GM10847 (cell line): Measurements from ENCODE around the gene ALDH9A1.

Source experiments
- POLR2A ChIP-seq: IDR thresholded peaks from 2 replicates; pipeline ENCODE4 v1.6.1; 2011; ENCODE audit not compliant: insufficient read length; ENCODE audit errors: extremely low read depth

The ALDH9A1 gene

DNA sequence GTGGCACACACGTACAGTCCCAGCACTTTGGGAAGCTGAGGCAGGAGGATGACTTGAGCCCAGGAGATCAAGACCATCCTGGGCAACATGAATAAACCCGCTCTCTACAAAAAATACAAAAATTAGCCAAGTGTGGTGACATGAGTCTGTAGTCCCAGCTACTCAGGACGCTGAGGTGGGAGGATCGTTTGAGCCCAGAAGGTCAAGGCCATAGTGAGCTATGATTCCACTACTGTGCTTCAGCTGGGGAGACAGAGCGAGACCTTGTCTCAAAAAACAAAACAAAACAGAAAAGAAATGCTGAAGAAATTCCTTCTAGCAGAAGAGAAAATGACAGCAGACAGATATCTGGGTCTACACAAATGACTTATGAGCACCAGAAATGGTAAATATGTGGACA is 10.3 kb downstream of the ALDH9A1 start:
- no peak for TF ChIP-seq POLR2A

DNA sequence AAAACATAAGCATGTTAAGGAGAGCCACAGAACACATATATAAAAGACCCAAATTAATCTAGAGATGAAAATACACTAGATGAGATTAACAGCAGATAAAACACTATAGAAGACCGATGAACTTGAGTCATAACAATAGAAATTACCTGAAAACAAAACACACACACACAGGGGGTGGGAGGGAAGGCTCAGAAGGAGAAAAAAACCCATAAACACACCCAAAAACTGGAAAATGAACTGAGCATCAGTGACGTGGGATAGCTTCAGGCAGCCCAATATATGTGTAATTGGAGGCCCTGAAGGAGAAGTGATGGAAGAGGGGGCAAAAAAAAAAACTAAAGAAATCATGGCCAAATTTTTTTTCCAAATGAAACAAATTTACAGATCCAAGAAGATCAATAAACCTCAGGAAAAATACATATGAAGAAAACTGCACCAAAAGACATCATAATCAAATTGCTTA is 11.4 kb downstream of the ALDH9A1 start:
- no peak for TF ChIP-seq POLR2A

DNA sequence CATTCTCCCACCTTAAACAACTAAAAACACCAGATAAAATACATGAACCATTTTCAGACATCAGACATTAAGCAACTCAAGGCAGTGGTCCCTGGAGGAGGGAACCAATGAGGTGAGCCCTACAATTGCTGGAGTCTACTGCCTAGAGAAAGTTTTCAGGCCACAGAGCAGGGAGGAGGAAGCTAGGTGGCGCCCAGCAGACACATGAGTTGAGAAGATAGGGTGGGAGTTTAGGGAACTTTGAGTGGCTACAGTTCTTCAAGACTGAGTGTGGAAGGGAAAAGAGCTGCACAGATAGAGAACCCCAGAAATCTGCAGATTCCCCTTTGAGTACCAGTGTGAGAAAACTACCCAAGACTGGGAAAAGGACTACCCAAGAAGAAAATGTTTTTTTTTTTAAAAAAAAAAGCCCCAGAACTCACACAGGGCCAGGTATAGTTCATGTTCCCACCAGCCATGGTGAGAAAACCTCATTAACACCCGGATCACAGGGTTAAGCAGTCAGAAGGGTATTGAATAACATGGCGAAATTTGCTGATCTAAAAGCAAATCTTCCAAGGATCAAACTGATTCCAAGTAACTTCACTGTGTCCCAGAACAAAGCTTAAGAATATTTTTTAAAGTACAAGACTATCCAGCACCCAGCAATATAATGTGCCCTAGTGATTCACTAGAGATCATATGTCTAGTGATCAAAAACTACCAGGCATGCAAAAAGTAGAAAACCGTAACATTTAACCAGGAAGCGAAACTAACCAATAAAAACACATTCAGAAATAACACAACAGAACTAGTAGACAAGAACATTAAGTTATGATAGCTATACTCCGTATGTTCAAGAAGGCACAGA is 12.0 kb downstream of the ALDH9A1 start:
- TF ChIP-seq POLR2A = no peak

DNA sequence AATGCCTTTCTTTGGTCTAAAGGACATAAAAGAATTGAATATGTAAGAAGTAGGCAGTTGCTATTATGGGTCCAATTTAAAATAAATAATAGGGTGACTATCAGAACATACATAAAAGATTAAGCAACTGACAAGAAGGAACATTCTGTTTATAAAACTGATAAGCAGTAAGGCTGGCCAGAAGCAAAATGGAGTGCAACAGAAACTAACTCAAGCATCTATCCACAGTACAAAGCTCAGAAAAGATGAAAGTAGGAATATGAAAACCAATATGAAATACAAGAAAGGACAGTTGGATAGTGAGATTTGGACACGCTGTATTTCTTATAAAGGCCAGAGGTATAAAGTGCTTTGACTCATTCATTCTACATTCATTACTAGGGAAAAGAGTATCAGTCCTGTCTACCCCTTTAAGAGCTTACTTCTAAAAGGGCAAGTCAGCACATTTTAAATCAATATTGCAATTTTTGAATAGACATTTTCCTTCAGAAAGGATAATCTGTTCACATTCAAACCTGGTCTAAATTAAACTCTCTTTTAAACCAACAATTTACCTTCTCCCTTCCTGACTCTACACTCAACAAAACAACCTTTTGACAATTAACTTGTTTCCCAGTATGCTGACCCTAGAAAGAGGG is 14.4 kb downstream of the ALDH9A1 start:
- no peak for TF ChIP-seq POLR2A

DNA sequence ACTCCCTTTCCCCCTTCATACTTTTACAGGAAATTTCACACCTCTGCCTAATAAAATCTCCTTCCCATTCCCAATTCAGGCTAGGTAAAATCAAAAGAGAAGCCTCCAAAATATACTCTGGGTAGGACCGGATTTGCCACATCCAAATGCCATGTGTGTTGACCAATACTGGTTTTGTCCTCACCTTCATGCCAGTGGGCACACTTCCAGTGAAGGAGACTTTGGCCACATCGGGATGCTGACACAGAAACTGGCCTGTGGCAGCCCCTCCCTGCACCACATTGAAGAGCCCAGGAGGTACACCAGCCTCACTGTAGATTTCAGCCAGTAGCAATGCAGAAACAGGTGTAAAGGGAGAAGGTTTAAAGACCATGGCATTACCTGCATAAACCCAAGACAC is 18.1 kb downstream of the ALDH9A1 start:
- TF ChIP-seq POLR2A = no peak

DNA sequence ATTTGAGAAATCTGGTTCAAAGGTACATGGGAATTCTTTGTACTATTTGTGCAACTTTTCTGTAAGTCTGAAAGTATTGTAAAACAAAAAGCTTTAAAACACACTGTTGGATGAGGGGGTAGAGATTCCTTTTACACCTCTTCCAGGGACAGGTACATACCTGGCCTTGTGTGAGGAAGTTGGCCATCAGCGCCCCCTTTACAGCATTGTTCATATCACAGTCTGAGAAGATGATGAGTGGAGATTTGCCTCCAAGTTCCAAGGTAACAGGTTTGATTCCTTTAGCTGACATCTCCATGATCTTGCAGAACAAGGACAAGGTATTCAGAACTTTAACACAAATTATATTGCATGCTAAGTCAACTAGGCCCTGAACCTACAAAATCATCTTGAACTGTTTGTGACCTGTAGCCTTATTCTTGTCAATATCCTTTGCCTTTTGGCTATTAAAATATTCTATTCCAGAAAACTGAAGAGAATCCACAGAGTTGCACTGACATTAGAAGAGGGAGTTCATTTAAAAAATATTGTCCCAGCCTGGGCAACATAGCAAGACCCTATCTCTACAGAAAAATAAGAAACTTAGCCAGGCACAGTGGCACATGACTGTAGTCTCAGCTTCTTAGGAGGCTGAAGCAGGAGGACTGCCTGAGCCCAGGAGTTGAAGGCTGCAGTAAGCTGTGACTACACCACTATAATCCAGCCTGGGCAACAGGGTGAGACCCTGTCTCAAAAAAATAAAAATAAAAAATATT is 18.9 kb downstream of the ALDH9A1 start:
- TF ChIP-seq POLR2A = no peak

DNA sequence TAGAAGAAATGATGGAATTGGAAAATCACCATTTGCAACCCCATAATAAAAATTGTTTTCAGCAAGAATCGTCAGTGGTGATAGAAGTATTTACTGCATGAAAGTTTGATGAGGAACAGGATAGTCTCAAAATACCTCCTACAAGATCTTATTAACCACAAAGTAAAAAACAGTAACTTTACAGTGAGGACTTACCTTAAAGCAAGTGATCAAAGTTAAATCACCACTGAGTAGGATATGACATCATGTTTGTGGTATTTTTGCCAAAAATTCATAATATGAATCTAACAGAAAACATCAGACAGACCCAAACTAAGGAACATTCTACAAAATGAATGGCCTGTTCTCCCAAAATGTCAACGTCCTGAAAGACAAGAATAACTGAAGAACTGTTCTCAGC is 19.9 kb downstream of the ALDH9A1 start:
- TF ChIP-seq POLR2A = no peak

DNA sequence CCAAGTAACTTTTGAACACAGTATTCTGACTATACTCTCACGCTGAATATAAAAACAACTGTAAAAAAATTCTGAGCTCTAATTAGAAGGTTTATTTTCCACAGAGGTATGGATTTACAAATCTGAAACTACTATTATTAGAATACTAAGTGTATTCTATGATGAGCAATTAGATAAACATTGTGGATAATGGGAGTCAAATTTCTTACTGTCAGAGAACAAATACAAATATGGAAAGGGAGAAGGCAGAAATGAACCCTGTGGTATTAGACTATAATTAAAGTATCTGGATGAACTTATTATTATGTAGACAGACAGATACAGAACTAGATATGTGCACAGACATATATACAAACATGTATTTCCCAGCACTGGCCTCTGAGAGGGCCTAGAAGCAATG is 22.6 kb downstream of the ALDH9A1 start:
- TF ChIP-seq POLR2A = no peak

DNA sequence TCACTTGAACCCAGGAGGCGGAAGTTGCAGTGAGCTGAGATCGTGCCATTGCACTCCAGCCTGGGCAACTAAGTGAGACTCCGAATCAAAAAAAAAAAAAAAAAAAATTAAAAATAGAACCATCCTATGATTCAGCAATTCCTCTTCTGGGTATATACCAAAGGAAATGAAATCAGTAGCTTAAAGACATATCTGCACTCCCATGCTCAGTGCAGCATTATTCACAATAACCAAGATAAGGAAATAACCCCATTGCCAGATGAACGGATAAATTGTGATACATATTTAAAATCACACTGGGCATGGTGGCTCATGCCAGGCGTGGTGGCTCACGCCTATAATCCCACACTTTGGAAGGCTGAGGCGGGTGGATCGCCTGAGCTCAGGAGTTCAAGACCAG is 23.8 kb downstream of the ALDH9A1 start:
- no peak for TF ChIP-seq POLR2A

DNA sequence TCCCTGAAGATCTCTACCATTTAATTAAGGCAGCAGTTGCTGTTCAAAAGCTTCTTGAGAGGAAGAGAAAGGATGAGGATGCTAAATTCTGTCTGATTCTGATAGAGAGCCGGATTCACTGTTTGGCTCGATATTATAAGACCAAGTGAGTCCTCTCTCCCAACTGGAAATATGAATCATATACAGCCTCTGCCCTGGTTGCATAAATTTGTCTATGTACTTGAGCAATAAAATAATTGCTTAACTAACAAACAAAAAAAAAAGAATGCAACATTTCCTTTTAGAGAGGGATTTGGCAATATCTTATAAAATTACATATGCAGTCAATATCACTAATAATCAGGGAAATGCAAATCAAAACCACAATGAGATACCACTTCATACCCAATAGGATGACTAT is 26.8 kb downstream of the ALDH9A1 start:
- TF ChIP-seq POLR2A = no peak

DNA sequence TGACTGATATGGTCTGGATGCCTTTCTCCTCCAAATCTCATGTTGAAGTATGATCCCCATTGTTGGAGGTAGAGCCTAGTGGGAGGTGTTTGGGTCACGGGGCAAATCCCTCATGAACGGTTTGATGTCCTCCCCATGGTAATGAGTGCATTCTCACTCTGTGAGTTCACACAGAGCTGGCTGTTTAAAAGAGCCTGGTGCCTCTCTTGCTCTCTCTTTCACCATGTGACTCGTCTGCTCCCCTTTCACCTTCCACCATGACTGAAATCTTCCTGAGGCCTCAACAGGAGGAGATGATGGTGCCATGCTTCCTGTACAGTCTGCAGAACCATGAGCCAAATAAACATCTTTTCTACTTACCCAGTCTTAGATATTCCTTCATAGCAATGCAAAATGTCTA is 30.2 kb downstream of the ALDH9A1 start:
- TF ChIP-seq POLR2A = no peak

DNA sequence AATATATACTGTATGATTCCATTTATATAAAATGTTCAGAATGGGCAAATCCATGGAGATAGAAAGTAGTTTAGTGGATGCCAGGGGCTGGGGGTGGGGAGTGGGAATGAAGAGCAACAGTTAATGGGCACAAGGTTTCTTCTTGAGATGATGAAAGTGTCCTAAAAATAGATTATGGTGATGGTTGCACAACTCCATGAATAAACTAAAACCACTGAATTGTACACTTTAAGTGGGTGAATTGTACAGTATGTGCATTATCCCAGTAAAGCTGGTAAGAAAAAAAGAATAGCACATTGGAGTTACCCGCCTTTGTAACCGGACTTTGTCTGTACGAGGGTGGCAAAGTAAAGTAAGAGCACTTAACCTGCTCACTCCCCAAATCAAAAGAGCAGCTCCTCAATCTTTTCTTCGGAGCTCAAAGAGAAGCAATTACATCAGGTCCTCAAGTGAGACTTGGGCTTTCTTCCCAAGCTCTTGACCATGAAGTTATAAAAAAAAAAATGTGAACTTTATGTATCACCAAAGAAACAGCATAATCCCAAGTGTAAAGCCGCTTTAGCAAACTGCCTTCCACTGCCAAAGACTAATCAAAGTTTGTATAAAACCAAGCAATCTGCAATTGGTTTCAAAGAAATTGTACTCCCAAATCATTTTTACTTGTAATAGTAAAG is 32.1 kb downstream of the ALDH9A1 start:
- TF ChIP-seq POLR2A = no peak

DNA sequence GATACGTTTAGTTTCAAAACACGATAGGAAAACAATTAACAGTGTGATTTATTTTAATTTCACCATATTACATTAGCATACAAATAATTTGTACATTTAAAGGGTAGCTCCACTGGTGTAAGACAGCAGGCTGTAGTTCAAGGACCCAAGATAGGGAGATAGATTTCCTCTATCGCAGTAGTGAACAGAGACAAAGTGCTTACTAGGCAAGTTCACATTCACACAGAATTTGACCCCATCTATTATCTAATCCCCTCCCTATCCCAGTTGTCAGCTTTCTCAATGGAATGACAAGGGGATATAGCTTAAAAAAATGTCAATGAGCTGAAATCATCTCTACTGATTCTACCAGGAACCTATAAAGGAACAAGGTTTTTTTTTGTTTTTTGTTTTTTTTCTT is 36.2 kb downstream of the ALDH9A1 start:
- no peak for TF ChIP-seq POLR2A

DNA sequence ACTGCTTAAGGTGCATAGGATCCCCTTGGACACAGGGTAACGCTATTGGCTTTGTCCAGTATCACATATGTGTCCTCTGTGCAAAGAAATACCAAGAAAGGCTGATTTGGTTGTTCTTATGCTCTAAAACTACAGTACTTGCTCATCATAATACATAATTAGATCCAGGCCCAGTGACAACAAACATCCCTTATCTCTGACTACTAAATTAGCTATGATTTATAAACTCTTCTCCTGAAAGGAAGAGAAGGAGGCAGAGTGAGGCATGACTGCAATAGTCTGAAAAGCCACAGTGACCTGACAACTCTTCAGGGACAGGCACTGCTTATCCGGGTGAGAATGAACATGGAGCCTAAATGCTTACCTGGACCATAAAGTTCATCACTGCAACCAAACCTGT is 36.7 kb downstream of the ALDH9A1 start:
- TF ChIP-seq POLR2A = no peak

DNA sequence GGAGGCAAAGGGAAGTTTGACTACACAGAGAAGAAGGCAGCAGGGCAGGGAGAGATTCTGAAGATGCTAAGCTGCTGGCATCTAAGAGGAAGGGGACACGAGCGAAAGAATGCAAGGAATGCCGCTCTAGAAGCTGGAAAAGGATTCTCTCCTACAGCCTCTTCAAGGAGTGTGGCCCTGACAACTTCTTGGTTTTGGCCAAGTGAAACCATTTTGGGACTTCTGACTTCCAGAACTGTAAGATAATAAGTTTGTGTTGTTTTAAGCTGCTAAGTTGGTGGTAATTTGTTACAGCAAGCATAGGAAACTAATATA is 38.8 kb downstream of the ALDH9A1 start:
- no peak for TF ChIP-seq POLR2A
